ENCODE data around the gene MGAM2.

The MGAM2 gene

GRCh38 chr7:142123184-142123583 is 11.7 kb downstream of the MGAM2 start:
- DNase-seq: no peak

GRCh38 chr7:142125256-142125955 is 13.9 kb downstream of the MGAM2 start:
- DNase-seq: no peak

GRCh38 chr7:142130267-142130666 is 18.7 kb downstream of the MGAM2 start:
- DNase-seq: no peak

- DNase-seq: no peak
Observed at GRCh38 chr7:142131439-142132185, 20.1 kb downstream of the MGAM2 start.

DNA sequence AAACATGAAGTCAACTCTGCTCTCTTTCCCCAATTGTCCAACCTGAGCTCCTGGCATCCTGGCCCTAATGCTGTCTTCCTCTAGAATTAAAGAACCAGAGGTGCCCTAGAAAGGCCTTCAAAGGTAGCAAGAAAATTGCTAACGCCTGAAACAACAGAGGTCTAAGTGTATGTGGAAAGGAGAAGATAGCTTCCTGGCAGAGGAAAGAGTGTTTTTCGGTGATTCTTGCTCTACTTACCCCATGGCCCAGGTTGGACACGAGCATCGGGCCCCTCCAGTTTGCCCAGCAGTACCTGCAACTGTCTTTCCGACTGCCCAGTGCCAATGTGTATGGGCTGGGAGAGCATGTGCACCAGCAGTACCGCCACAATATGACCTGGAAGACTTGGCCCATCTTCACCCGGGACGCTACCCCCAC is 22.2 kb downstream of the MGAM2 start:
- no peak for DNase-seq

- DNase-seq: no peak
Observed at GRCh38 chr7:142134909-142135308, 23.4 kb downstream of the MGAM2 start.

- no peak for DNase-seq
Observed at GRCh38 chr7:142138996-142139395, 27.5 kb downstream of the MGAM2 start.

- DNase-seq: no peak
Observed at GRCh38 chr7:142139597-142140400, 28.3 kb downstream of the MGAM2 start.

GRCh38 chr7:142140401-142140959 is 29.0 kb downstream of the MGAM2 start:
- no peak for DNase-seq

DNA sequence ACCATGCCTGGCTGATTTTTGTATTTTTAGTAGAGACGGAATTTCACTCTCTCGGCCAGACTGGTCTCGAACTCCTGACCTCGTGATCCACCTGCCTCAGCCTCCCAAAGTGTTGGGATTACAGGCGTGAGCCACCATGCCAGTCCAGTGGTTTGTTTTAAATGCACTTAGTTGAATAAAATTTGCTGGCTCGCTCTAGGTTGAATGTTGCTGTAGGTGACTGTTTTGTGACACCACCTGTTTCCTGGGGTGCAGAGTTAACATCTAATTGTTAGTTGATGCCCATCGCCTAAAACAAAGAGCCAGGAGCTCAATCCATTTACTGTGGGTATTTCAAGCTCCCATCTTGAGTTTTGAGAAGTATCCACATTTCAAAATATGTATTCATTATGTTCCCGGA is 31.2 kb downstream of the MGAM2 start:
- no peak for DNase-seq

GRCh38 chr7:142146124-142146523 is 34.6 kb downstream of the MGAM2 start:
- DNase-seq: no peak

DNA sequence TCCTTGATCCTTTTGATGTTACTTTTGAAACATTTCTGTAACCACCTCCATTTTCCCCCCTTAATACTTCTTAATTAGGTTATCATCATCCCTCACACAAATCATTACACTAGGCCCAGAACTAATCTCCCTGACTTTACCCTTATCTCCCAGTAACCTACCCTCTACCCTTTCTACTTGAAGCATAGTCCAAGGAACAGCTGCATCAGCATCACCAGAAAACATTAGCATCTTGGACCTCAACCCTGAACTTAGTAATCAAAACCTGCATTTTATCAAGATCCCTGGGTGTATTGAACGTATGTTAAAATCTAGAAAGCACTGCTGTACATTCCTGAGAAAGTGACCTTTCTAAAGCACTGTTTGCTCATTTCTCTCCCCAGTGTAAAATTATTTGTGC is 38.8 kb downstream of the MGAM2 start:
- DNase-seq: no peak

GRCh38 chr7:142150869-142151268 is 39.4 kb downstream of the MGAM2 start:
- no peak for DNase-seq

DNA sequence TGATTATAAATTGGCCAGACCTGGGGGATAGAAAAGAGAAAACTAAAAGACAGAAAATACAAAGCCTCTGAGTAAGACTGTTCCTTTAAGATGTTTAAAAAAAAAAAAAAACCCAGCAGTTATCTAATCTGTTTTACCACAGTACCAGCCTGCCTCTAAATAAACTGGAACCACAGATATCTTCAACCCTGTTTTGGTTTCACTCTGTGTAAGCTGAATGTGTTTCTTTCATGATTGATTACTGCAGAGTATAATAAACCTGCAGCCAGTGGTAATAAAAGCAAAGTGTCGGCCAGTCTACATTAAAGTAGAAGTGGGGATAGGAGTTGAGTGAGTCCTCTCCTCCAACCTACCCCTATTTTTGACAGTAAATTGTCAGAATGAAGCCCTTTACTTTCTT is 40.6 kb downstream of the MGAM2 start:
- DNase-seq: no peak

GRCh38 chr7:142153400-142153799 is 41.9 kb downstream of the MGAM2 start:
- DNase-seq: no peak

DNA sequence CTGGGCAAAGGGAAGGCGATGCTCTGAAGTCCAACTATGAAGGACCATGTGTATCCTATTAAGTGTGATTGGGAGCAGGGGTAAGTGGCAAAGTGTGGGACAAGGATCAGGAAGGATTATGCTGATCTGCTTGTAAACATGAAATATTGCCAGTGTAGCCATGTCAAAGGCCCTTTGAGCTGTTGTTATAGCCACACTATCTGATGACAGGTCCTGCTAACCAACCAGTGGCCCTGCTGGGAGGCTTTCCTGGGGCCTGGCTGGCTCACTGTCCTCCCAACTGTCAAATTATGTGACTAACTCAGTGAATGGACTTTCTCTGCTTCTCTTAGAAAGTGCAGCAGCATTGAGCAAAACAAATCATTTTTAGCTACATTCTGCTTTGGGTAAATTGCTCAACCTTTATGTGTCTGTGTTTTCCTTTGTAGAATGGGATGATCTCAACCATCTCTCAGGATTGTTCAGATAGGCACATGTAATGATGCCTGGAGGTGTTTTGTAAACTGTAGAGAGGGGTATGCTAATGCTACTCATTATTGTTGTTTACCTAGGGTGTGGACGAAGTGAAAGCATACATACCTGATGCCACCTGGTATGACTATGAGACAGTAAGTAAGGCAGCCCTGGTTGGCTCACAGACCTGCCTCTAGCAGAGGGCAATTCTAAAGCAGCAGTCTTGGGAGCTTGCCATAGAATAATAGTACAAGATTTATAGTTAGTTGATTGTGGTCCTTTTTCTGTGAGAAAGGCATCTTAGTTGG is 47.4 kb downstream of the MGAM2 start:
- DNase-seq: no peak

GRCh38 chr7:142161921-142162320 is 50.4 kb downstream of the MGAM2 start:
- DNase-seq: no peak

- no peak for DNase-seq
Observed at GRCh38 chr7:142168746-142169145, 57.2 kb downstream of the MGAM2 start.

- no peak for DNase-seq
Observed at GRCh38 chr7:142172932-142173331, 61.4 kb downstream of the MGAM2 start.

GRCh38 chr7:142174441-142174840 is 62.9 kb downstream of the MGAM2 start:
- DNase-seq: no peak

DNA sequence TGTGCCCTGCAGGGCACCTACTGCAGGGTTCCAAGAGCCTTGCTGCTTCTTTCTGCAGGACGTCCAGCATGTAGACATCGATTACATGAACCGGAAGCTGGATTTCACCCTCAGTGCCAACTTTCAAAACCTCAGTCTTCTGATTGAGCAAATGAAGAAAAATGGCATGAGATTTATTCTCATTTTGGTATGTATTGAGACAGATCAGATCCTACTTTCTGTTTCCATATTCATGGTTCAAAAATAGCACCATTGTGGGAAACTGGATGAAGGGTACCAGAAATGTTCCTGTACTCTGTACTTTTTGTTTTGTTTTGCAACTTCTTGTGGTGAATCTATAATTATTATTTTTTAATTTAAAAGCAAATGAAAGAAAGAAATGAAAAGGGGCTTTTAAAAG is 64.1 kb downstream of the MGAM2 start:
- no peak for DNase-seq

GRCh38 chr7:142176901-142177300 is 65.4 kb downstream of the MGAM2 start:
- no peak for DNase-seq

DNA sequence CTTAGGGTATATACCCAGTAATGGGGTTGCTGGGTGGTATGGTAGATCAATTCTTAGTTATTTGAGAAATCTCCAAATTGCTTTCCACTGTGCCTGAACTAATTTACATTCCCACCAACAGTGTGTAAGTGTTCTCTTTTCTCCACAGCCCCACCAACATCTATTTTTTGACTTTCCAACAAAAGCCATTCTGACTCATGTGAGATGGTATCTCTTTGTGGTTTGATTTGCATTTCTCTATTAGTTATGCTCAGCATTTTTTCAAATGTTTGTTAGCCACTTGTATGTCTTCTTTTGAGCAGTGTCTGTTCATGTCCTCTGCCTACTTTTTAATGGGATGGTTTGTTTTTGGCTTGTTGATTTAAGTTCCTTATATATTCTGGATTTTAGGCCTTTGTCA is 66.4 kb downstream of the MGAM2 start:
- no peak for DNase-seq
